Measurements from ENCODE around the gene NBR1.

DNA sequence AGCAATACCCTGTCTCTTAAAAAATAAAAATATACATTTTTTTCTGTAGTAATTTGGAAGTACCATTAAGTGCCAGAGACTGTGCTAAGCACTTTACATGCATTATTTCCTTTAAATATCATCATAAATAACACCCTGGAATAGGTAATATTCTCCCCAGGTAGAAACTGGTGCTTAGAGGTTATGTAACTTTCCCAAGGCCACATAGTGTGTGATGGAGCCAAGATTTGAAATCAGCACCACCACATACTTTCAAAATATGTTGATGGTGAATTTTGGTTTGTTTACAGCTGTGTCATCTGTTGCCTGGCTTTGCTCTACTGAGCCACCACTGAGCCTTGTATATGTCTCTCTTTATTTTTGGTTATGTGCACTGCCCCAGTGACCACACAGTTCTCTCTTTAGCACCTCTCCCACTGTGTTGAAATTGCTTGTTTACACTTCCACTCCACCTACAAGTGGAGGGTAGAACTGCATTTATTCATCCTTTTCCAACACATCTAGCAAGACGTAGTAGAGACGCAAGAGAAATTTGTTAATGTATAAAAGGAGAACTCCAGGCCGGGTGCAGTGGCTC is 19.0 kb upstream of the NBR1 start:
- TF ChIP-seq POLR2A (IDR thresholded peaks at IDR 0.05; ENCODE audit: low read depth, low read length) (no peak), TAF1 (IDR thresholded peaks at IDR 0.05; ENCODE audit: low read depth, low read length) (no peak), POLR2AphosphoS5 (IDR thresholded peaks at IDR 0.05; ENCODE audit: low read depth, low read length) (no peak), POU2F2 (IDR thresholded peaks at IDR 0.05; ENCODE audit: low read depth, low read length) (no peak), SPI1 (IDR thresholded peaks at IDR 0.05; ENCODE audit: low read depth, low read length) (no peak), PAX5 (IDR thresholded peaks at IDR 0.05; ENCODE audit: insufficient read depth, low read length, severe bottlenecking) (no peak)

Data from GM12891 (cell line).